ENCODE data around the gene ACAN. TPM values are rescaled to one million over a fixed set of nuclear protein-coding genes. Genes with fewer than 3 reads are reported as not detected.

Gene ACAN
- total and polyA plus RNA-seq, 2 of the 8 experiments (the other 6 are each of a cell fraction or from before 2014, with no cell fraction given): 0.71 to 0.73 TPM

- 89% methylated on average over 12 of the region's 12 CpGs; no CpG with 5 or more reads in 1 of the 2 experiments for WGBS, 2 experiments (ENCODE audit: extremely low coverage in 1 of 2, insufficient coverage in 1 of 2, insufficient read length in 1 of 2, insufficient replicate concordance in 2 of 2, low coverage in 1 of 2, low lambda C conversion rate in 2 of 2, missing lambda C conversion rate in 1 of 2)
- no peak overlapping the region for H4K5ac ChIP-seq (ENCODE audit: insufficient read length, low read depth, low read length)
- H2AK5ac ChIP-seq (ENCODE audit: low read depth, low read length): no peak overlapping the region
- no peak overlapping the region for H3K4ac ChIP-seq (replicated peaks; ENCODE audit: insufficient read length, low read depth, low read length)
- no peak for TF ChIP-seq SP1 (IDR thresholded peaks at IDR 0.05; ENCODE audit: low read depth, low read length)
- TF ChIP-seq KDM5A (IDR thresholded peaks at IDR 0.05; ENCODE audit: low read length): no peak
- TF ChIP-seq, protein P1, sequence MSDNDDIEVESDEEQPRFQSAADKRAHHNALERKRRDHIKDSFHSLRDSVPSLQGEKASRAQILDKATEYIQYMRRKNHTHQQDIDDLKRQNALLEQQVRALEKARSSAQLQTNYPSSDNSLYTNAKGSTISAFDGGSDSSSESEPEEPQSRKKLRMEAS (IDR thresholded peaks at IDR 0.05): no peak
- no peak for TF ChIP-seq FOSL1 (IDR thresholded peaks at IDR 0.05; ENCODE audit: insufficient read depth, low read depth, low read length)
- no peak for TF ChIP-seq MAFK (IDR thresholded peaks at IDR 0.05; ENCODE audit: low read depth, low read length)
- no peak for TF ChIP-seq POLR2AphosphoS5 (IDR thresholded peaks at IDR 0.05; ENCODE audit: low read depth, low read length)
- no peak for TF ChIP-seq HDAC2 (IDR thresholded peaks at IDR 0.05; ENCODE audit: borderline replicate concordance in 1 of 2, low read depth in 2 of 2, low read length in 2 of 2)
- no peak for TF ChIP-seq RXRA (IDR thresholded peaks at IDR 0.05; ENCODE audit: insufficient read depth, low read depth, low read length)
- no peak for TF ChIP-seq NANOG (IDR thresholded peaks at IDR 0.05; ENCODE audit: insufficient read depth, low read depth, low read length, poor library complexity, severe bottlenecking)
- no peak for TF ChIP-seq EGR1 (IDR thresholded peaks at IDR 0.05; ENCODE audit: borderline replicate concordance, low read depth, low read length)
- no peak for TF ChIP-seq KDM4A (IDR thresholded peaks at IDR 0.05; ENCODE audit: low read depth, low read length, severe bottlenecking)
- no peak overlapping the region for H3K14ac ChIP-seq (ENCODE audit: insufficient read length)
- ChIA-PET CTCF (ENCODE audit: partially characterized antibody) (interaction anchor here (0.6 to 2.0 kb wide), 12 partner anchors 11 to 238 kb away, joined by 3 to 8 read pairs (median 4); no protein-coding TSS in a partner anchor), POLR2A (ENCODE audit: partially characterized antibody) (interaction anchor here (0.5 to 27.2 kb wide), 13 partner anchors 12 to 243 kb away, joined by 3 to 607 read pairs (median 3); partner anchors contain the start of gene HAPLN3)
- peak overlapping the region; percentile 48; the same call in 1 of the 2 replicates for H3K27ac ChIP-seq (ENCODE audit: low read depth, low read length)
- H3K36me3 ChIP-seq (ENCODE audit: control insufficient read depth in 2 of 4, insufficient read depth in 4 of 4, low read length in 3 of 4): peaks cover 58 to 87% (median 74%) of the 10 kb centered on the region in 4 experiments
- H2BK5ac ChIP-seq (ENCODE audit: low read depth, low read length): peak overlapping the region; percentile 52
- H3K23ac ChIP-seq (ENCODE audit: insufficient read length): no peak overlapping the region
- no peak overlapping the region for H3K56ac ChIP-seq (replicated peaks; ENCODE audit: insufficient read length, low read depth, low read length)
- no peak overlapping the region; a peak in 1 of 7 replicates for H3K9ac ChIP-seq (replicated peaks in 1 of 4; ENCODE audit: extremely low read depth in 1 of 4, low read depth in 3 of 4, low read length in 3 of 4)
- no peaks in the 10 kb centered on the region for H3K9me3 ChIP-seq (ENCODE audit: insufficient read depth in 2 of 2, low read depth in 1 of 2, low read length in 1 of 2)
- peaks cover 47 to 57% of the 10 kb centered on the region in 2 experiments for H4K20me1 ChIP-seq (replicated peaks in 1 of 2; ENCODE audit: control insufficient read depth in 1 of 2, insufficient read depth in 2 of 2, low read length in 2 of 2)
- H4K91ac ChIP-seq (replicated peaks; ENCODE audit: insufficient read length, low read length): no peak overlapping the region
- DNase-seq (ENCODE audit: low read depth in 1 of 2, low spot score in 2 of 2): no peak
- no peak overlapping the region for H2BK12ac ChIP-seq (ENCODE audit: low read depth, low read length)
- no peak overlapping the region for H2BK15ac ChIP-seq (ENCODE audit: low read length)
- peaks cover 11 to 81% of the 10 kb centered on the region in 2 experiments for H3K79me2 ChIP-seq (ENCODE audit: control insufficient read depth in 1 of 2, insufficient read depth in 2 of 2, low read length in 2 of 2)
- H3K4me3 ChIP-seq (ENCODE audit: extremely low read depth in 1 of 4, insufficient read depth in 2 of 4, low read depth in 3 of 4, low read length in 4 of 4): no peak overlapping the region; a peak in 1 of 8 replicates
- no peak overlapping the region for H2BK120ac ChIP-seq (replicated peaks; ENCODE audit: low read depth, low read length)
- no peak for FAIRE-seq
- peaks cover 31% of the 10 kb centered on the region for H3K79me1 ChIP-seq (ENCODE audit: low read depth, low read length)
- H3K23me2 ChIP-seq (ENCODE audit: low read depth, low read length): peaks cover 9% of the 10 kb centered on the region; the same call in 1 of the 2 replicates
- no peak overlapping the region for H2BK20ac ChIP-seq (ENCODE audit: low read length)
- no peak overlapping the region for H2AFZ ChIP-seq (ENCODE audit: low read length)
- peaks cover 2 to 37% (median 28%) of the 10 kb centered on the region in 4 experiments for H3K4me1 ChIP-seq (replicated peaks in 1 of 4; ENCODE audit: control insufficient read depth in 3 of 4, insufficient read depth in 4 of 4, low read length in 3 of 4)
- peak overlapping the region in 1 of 2 experiments; percentile 70; a peak in 2 of 4 replicates for H3K4me2 ChIP-seq (ENCODE audit: insufficient read depth in 1 of 2, low read depth in 2 of 2, low read length in 2 of 2)
- no peaks in the 10 kb centered on the region for H3K27me3 ChIP-seq (replicated peaks in 1 of 4; ENCODE audit: control insufficient read depth in 3 of 4, extremely low read depth in 1 of 4, insufficient read depth in 3 of 4, low read length in 3 of 4)
- H3K18ac ChIP-seq (ENCODE audit: extremely low read depth, low read length): peak overlapping the region; percentile 19; the same call in 1 of the 2 replicates
- peak overlapping the region; percentile 81 for H4K8ac ChIP-seq (ENCODE audit: extremely low read depth, insufficient read depth, low read length)
Measured at GRCh38 chr15:88908123-88908522, 104.9 kb downstream of the ACAN start.
